Liver (tissue), 9 donors: ENCODE data around the gene RALGDS. TPM values are rescaled to one million over a fixed set of nuclear protein-coding genes. Genes with fewer than 3 reads are reported as not detected.
"Not testable (repeated sequence)": the region's sequence is repeated elsewhere in the genome, so short reads cannot be mapped to it uniquely, and the experiment has no call there.

Source experiments
- DNase-seq: peaks from one replicate; pipeline ENCODE4 v3.0.0-alpha.2; 2017; ENCODE audit warnings: low spot score
- H3K27ac ChIP-seq, 2 donors: one replicate each; pipeline ENCODE4 v1.7.0; 2013; ENCODE audit warnings: inconsistent platforms in 2 of 2, low read length in 2 of 2, control low read depth in 1 of 2, low read depth in 1 of 2, mild to moderate bottlenecking in 1 of 2
- H3K27me3 ChIP-seq, 4 donors: one replicate each; pipeline versions ENCODE4 v1.6.1 to v1.7.0; 2013; ENCODE audit warnings: low read length in 3 of 4, inconsistent platforms in 1 of 4, mild to moderate bottlenecking in 1 of 4, moderate library complexity in 1 of 4; ENCODE audit not compliant: control insufficient read depth in 4 of 4, insufficient read depth in 4 of 4
- H3K36me3 ChIP-seq, 4 donors: one replicate each; pipeline versions ENCODE4 v1.6.1 to v1.7.0; 2013; ENCODE audit warnings: low read length in 3 of 4, mild to moderate bottlenecking in 3 of 4, low read depth in 1 of 4, moderate library complexity in 1 of 4; ENCODE audit not compliant: control insufficient read depth in 4 of 4, insufficient read depth in 3 of 4
- H3K4me1 ChIP-seq, 4 donors: one replicate each; pipeline versions ENCODE4 v1.6.1 to v1.7.0; 2013; ENCODE audit warnings: low read length in 3 of 4, mild to moderate bottlenecking in 3 of 4, moderate library complexity in 1 of 4; ENCODE audit not compliant: control insufficient read depth in 4 of 4, insufficient read depth in 4 of 4
- H3K4me3 ChIP-seq, 3 donors: one replicate each; pipeline versions ENCODE4 v1.6.1 to v1.7.0; 2013; ENCODE audit warnings: low read length in 3 of 3, control low read depth in 1 of 3, low read depth in 1 of 3, mild to moderate bottlenecking in 1 of 3
- H3K9ac ChIP-seq, 2 donors: one replicate each; pipeline ENCODE4 v1.7.0; 2013; ENCODE audit warnings: low read length in 2 of 2, mild to moderate bottlenecking in 2 of 2, moderate library complexity in 2 of 2, control low read depth in 1 of 2, low read depth in 1 of 2
- H3K9me3 ChIP-seq, 4 donors: one replicate each; pipeline versions ENCODE4 v1.6.1 to v1.7.0; 2013; ENCODE audit warnings: low read length in 3 of 4; ENCODE audit not compliant: control insufficient read depth in 4 of 4
- CTCF ChIP-seq: fragments of 150-350 bp; IDR thresholded peaks from 2 replicates; pipeline ENCODE4 v1.5.1; 2017; ENCODE audit warnings: improper control_type of control experiment, low read depth, low read length; ENCODE audit not compliant: missing input control
- EGR1 ChIP-seq, 2 donors: IDR thresholded peaks; 2 replicates each; pipeline ENCODE4 v1.6.1; 2016 to 2018; ENCODE audit warnings: antibody characterized with exemption in 2 of 2, low read depth in 2 of 2
- GABPA ChIP-seq, 2 donors: IDR thresholded peaks in 1 of 2; conservative IDR thresholded peaks in 1 of 2; 2 replicates each; pipeline ENCODE4 v1.6.1; 2016; ENCODE audit warnings: antibody characterized with exemption in 2 of 2, mild to moderate bottlenecking in 1 of 2, moderate library complexity in 1 of 2
- HNF4A ChIP-seq, 2 donors: conservative IDR thresholded peaks; 2 replicates each; pipeline ENCODE4 v1.6.1; 2016; ENCODE audit warnings: antibody characterized with exemption in 2 of 2, mild to moderate bottlenecking in 2 of 2
- HNF4G ChIP-seq: IDR thresholded peaks from 2 replicates; pipeline ENCODE4 v1.6.1; 2016; ENCODE audit warnings: antibody characterized with exemption
- MAX ChIP-seq: IDR thresholded peaks from 2 replicates; pipeline ENCODE4 v1.6.1; 2016; ENCODE audit warnings: antibody characterized with exemption
- NR2F2 ChIP-seq: IDR thresholded peaks from 2 replicates; pipeline ENCODE4 v1.6.1; 2016; ENCODE audit warnings: antibody characterized with exemption
- RAD21 ChIP-seq, 2 donors: IDR thresholded peaks; 2 replicates each; pipeline ENCODE4 v1.6.1; 2016; ENCODE audit warnings: antibody characterized with exemption in 2 of 2, mild to moderate bottlenecking in 2 of 2
- RXRA ChIP-seq, 2 donors: IDR thresholded peaks; 2 replicates each; pipeline ENCODE4 v1.6.1; 2017 to 2018; ENCODE audit warnings: antibody characterized with exemption in 2 of 2, mild to moderate bottlenecking in 1 of 2
- TAF1 ChIP-seq: conservative IDR thresholded peaks from 2 replicates; pipeline ENCODE4 v1.6.1; 2016; ENCODE audit warnings: antibody characterized with exemption, mild to moderate bottlenecking
- WGBS: extraction: QIAGEN DNeasy Blood & Tissue Kit; methylation state at CpG from one replicate; pipeline ENCODE4 v1.1.7; 2013; 5-methylcytosine and 5-hydroxymethylcytosine counted together
- polyA plus RNA-seq, 2 donors: library from polyadenylated mRNA; stranded (reverse) in 1 of 2; unstranded in 1 of 2; fragments of 200-250 nt in 1 of 2; fragments of >200 nt in 1 of 2; fragmentation: Nextera tagmentation in 1 of 2; extraction: Ambion mirVana in 1 of 2; gene quantifications; one replicate each; pipeline versions ENCODE4 v1.2.1 to v1.2.3, GENCODE V29; 2013 to 2015
- total RNA-seq, 2 donors: library from RNA; depleted of rRNA; stranded (reverse); fragments of >200 nt; gene quantifications; one replicate each; pipeline ENCODE4 v1.2.3, GENCODE V29; 2014
- TF ChIP-seq, protein P1 (sequence below): IDR thresholded peaks from 2 replicates; pipeline ENCODE4 v1.6.1; 2016; ENCODE audit warnings: antibody characterized with exemption
- donor health status: healthy.
- donor health status: healthy.
- donor health status: healthy.
- donor health status: healthy.
- donor health status: healthy.

Gene RALGDS
- total and polyA plus RNA-seq, 4 donors: 1.3 to 19.0 (median 7.3) TPM

GRCh38 chr9:133071484-133072150 lies 49.4 kb downstream of the RALGDS start (continued):
- TF ChIP-seq, protein P1, sequence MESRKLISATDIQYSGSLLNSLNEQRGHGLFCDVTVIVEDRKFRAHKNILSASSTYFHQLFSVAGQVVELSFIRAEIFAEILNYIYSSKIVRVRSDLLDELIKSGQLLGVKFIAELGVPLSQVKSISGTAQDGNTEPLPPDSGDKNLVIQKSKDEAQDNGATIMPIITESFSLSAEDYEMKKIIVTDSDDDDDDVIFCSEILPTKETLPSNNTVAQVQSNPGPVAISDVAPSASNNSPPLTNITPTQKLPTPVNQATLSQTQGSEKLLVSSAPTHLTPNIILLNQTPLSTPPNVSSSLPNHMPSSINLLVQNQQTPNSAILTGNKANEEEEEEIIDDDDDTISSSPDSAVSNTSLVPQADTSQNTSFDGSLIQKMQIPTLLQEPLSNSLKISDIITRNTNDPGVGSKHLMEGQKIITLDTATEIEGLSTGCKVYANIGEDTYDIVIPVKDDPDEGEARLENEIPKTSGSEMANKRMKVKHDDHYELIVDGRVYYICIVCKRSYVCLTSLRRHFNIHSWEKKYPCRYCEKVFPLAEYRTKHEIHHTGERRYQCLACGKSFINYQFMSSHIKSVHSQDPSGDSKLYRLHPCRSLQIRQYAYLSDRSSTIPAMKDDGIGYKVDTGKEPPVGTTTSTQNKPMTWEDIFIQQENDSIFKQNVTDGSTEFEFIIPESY: no peak
- no peak for TF ChIP-seq NR2F2

DNA sequence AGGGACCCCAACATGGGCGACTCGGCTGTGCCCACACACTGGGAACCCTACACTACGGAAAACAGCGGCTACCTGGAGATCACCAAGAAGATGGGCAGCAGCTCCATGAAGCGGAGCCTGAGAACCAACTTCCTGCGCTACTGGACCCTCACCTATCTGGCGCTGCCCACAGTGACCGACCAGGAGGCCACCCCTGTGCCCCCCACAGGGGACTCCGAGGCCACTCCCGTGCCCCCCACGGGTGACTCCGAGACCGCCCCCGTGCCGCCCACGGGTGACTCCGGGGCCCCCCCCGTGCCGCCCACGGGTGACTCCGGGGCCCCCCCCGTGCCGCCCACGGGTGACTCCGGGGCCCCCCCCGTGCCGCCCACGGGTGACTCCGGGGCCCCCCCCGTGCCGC lies 50.1 kb downstream of the RALGDS start:
- not testable (repeated sequence) for H3K9me3 ChIP-seq, H3K4me3 ChIP-seq, H3K4me1 ChIP-seq, DNase-seq, H3K27me3 ChIP-seq, H3K36me3 ChIP-seq, H3K27ac ChIP-seq, H3K9ac ChIP-seq
- 95% methylated on average over 22 of the region's 31 CpGs for WGBS

- DNase-seq: not testable (repeated sequence)
These were observed 50.5 kb downstream of the RALGDS start for GRCh38 chr9:133070500-133070961.

DNA sequence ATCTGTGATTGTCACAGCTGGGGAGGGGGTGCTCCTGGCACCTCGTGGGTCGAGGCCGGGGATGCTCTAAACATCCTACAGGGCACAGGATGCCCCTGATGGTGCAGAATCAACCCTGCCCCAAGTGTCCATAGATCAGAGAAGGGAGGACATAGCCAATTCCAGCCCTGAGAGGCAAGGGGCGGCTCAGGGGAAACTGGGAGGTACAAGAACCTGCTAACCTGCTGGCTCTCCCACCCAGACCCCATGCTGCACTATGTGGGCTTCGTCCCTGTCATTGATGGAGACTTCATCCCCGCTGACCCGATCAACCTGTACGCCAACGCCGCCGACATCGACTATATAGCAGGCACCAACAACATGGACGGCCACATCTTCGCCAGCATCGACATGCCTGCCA lies 52.6 kb downstream of the RALGDS start:
- H3K9ac ChIP-seq, H3K36me3 ChIP-seq, DNase-seq, H3K4me3 ChIP-seq, H3K9me3 ChIP-seq, H3K27ac ChIP-seq, H3K27me3 ChIP-seq, H3K4me1 ChIP-seq: not testable (repeated sequence)
- WGBS: 94% methylated on average over 2 of the region's 15 CpGs

More at GRCh38 chr9:133070500-133070961, 50.5 kb downstream of the RALGDS start:
- H3K9ac ChIP-seq, H3K27me3 ChIP-seq, H3K27ac ChIP-seq, H3K4me3 ChIP-seq, H3K36me3 ChIP-seq, H3K9me3 ChIP-seq, H3K4me1 ChIP-seq: not testable (repeated sequence)
- 93% methylated on average over 17 of the region's 17 CpGs for WGBS

DNA sequence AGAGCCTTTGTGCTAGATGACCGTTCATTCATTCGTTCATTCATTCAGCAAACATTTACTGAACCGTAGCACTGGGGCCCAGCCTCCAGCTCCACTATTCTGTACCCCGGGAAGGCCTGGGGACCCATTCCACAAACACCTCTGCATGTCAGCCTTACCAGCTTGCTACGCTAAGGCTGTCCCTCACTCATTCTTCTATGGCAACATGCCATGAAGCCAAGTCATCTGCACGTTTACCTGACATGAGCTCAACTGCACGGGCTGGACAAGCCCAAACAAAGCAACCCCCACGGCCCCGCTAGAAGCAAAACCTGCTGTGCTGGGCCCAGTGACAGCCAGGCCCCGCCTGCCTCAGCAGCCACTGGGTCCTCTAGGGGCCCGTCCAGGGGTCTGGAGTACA lies 53.2 kb downstream of the RALGDS start:
- no peaks in the 10 kb centered on the region for H3K27me3 ChIP-seq
- no peaks in the 10 kb centered on the region for H3K9me3 ChIP-seq
- no peak overlapping the region for H3K4me3 ChIP-seq
- H3K4me1 ChIP-seq: no peaks in the 10 kb centered on the region
- 92% methylated on average over 11 of the region's 11 CpGs for WGBS
- no peak for DNase-seq
- no peak overlapping the region for H3K9ac ChIP-seq
- no peak overlapping the region for H3K27ac ChIP-seq
- H3K36me3 ChIP-seq: no peaks in the 10 kb centered on the region
- no peak for TF ChIP-seq TAF1
- TF ChIP-seq EGR1 (IDR thresholded peaks at IDR 0.05; ENCODE audit: low read depth in 2 of 2): no peak
- no peak for TF ChIP-seq MAX
- TF ChIP-seq GABPA (IDR thresholded peaks at IDR 0.05 in 1 of 2, conservative IDR thresholded peaks at IDR 0.05 in 1 of 2): no peak
- TF ChIP-seq HNF4A (conservative IDR thresholded peaks at IDR 0.05): no peak
- no peak for TF ChIP-seq RXRA (IDR thresholded peaks at IDR 0.05)
- TF ChIP-seq, protein P1: no peak
- TF ChIP-seq CTCF: no peak
- TF ChIP-seq HNF4G: no peak
- TF ChIP-seq RAD21 (IDR thresholded peaks at IDR 0.05): no peak
